WTC11 (cell line): ENCODE measurements around the gene ZER1. TPM values are rescaled to one million over a fixed set of nuclear protein-coding genes. Genes with fewer than 3 reads are reported as not detected.

Experiments
- ATAC-seq: fragments of 200-7000 bp; cut with Tn5 transposase; 2 replicates; pipeline ENCODE4 v1.10.0; 2021; ENCODE audit warnings: mild to moderate bottlenecking, moderate library complexity
- CTCF ChIA-PET: fragments of 300-600 bp; sonication (Branson Sonifier 250); formaldehyde crosslinking; loops from one replicate; lab custom pipeline; 2021; ENCODE audit warnings: antibody characterized with exemption; lab: Charles Lee
- POLR2A ChIA-PET: fragments of 350-600 bp; sonication (Branson Sonifier 250); formaldehyde crosslinking; loops from one replicate; lab custom pipeline; 2021; ENCODE audit warnings: antibody characterized with exemption; lab: Charles Lee
- DNase-seq: peaks from one replicate; pipeline ENCODE4 v3.0.0; 2021; ENCODE audit warnings: low spot score
- H3K27ac Mint-ChIP-seq: 2 replicates; pipeline ENCODE4 v1.8.0; 2021; ENCODE audit warnings: mixed read lengths
- H3K27me3 Mint-ChIP-seq: 2 replicates; pipeline ENCODE4 v1.8.0; 2021; ENCODE audit warnings: low read depth, mild to moderate bottlenecking, moderate library complexity, mixed read lengths
- H3K36me3 Mint-ChIP-seq: 2 replicates; pipeline ENCODE4 v1.8.0; 2021; ENCODE audit warnings: mixed read lengths
- H3K4me1 Mint-ChIP-seq: 2 replicates; pipeline ENCODE4 v1.8.0; 2022; ENCODE audit warnings: mixed read lengths
- H3K4me3 Mint-ChIP-seq: 2 replicates; pipeline ENCODE4 v1.8.0; 2021; ENCODE audit warnings: mild to moderate bottlenecking, moderate library complexity, mixed read lengths
- H3K9me3 Mint-ChIP-seq: 2 replicates; pipeline ENCODE4 v1.8.0; 2021; ENCODE audit warnings: mixed read lengths
- ETV6 ChIP-seq: sonication (generic); formaldehyde crosslinking; IDR thresholded peaks from 2 replicates; pipeline ENCODE4 v1.8.1; 2022; ENCODE audit warnings: mild to moderate bottlenecking, missing genetic modification reagents
- FOXP1 ChIP-seq: sonication (generic); formaldehyde crosslinking; IDR thresholded peaks from 2 replicates; pipeline ENCODE4 v1.8.0; 2022; ENCODE audit warnings: missing genetic modification reagents, mild to moderate bottlenecking, moderate library complexity, borderline replicate concordance
- GABPB1 ChIP-seq: sonication (generic); formaldehyde crosslinking; IDR thresholded peaks from 2 replicates; pipeline ENCODE4 v1.8.1; 2023; ENCODE audit warnings: mild to moderate bottlenecking, missing genetic modification reagents
- GTF2I ChIP-seq: fragments of 250-450 bp; sonication (Bioruptor Pico); conservative IDR thresholded peaks from 2 replicates; pipeline ENCODE4 v1.4.0; 2021; ENCODE audit warnings: mild to moderate bottlenecking
- IRF1 ChIP-seq: sonication (generic); formaldehyde crosslinking; IDR thresholded peaks from 2 replicates; pipeline ENCODE4 v1.8.0; 2023; ENCODE audit warnings: missing genetic modification reagents
- IRF2 ChIP-seq: sonication (generic); formaldehyde crosslinking; IDR thresholded peaks from 2 replicates; pipeline ENCODE4 v1.8.0; 2022; ENCODE audit warnings: low read depth, missing genetic modification reagents, borderline replicate concordance
- KAT7 ChIP-seq: sonication (generic); formaldehyde crosslinking; IDR thresholded peaks from 2 replicates; pipeline ENCODE4 v1.8.1; 2023; ENCODE audit warnings: missing genetic modification reagents, mild to moderate bottlenecking, borderline replicate concordance
- MXD4 ChIP-seq: fragments of 250-450 bp; sonication (Bioruptor Pico); IDR thresholded peaks from 2 replicates; pipeline ENCODE4 v1.8.0; 2021; ENCODE audit warnings: mild to moderate bottlenecking, moderate library complexity, borderline replicate concordance
- NFE2L1 ChIP-seq: sonication (generic); formaldehyde crosslinking; IDR thresholded peaks from 2 replicates; pipeline ENCODE4 v1.8.1; 2023; ENCODE audit warnings: missing genetic modification reagents
- OVOL2 ChIP-seq: fragments of 250-450 bp; sonication (Bioruptor Pico); IDR thresholded peaks from 2 replicates; pipeline ENCODE4 v1.9.0; 2021; ENCODE audit warnings: mild to moderate bottlenecking, borderline replicate concordance
- SMAD3 ChIP-seq: sonication (generic); formaldehyde crosslinking; IDR thresholded peaks from 2 replicates; pipeline ENCODE4 v1.8.0; 2022; ENCODE audit warnings: missing genetic modification reagents, mild to moderate bottlenecking, borderline replicate concordance
- SOX15 ChIP-seq: fragments of 250-450 bp; sonication (Bioruptor Pico); IDR thresholded peaks from 2 replicates; pipeline ENCODE4 v1.9.0; 2021; ENCODE audit warnings: mild to moderate bottlenecking
- TCF7 ChIP-seq: sonication (generic); formaldehyde crosslinking; IDR thresholded peaks from 2 replicates; pipeline ENCODE4 v1.8.0; 2022; ENCODE audit warnings: mild to moderate bottlenecking, low read depth, missing genetic modification reagents, moderate library complexity
- TEAD4 ChIP-seq: sonication (generic); formaldehyde crosslinking; IDR thresholded peaks from 2 replicates; pipeline ENCODE4 v1.8.0; 2022; ENCODE audit warnings: mild to moderate bottlenecking, missing genetic modification reagents
- TP53 ChIP-seq: sonication (generic); formaldehyde crosslinking; IDR thresholded peaks from 2 replicates; pipeline ENCODE4 v1.8.1; 2023; ENCODE audit warnings: mild to moderate bottlenecking, missing genetic modification reagents
- USF2 ChIP-seq: sonication (generic); formaldehyde crosslinking; IDR thresholded peaks from 2 replicates; pipeline ENCODE4 v1.8.1; 2023; ENCODE audit warnings: mild to moderate bottlenecking, missing genetic modification reagents, moderate library complexity
- ZNF219 ChIP-seq: sonication (generic); formaldehyde crosslinking; IDR thresholded peaks from 2 replicates; pipeline ENCODE4 v1.8.0; 2023; ENCODE audit warnings: missing genetic modification reagents, mild to moderate bottlenecking, borderline replicate concordance
- ZNF281 ChIP-seq: sonication (generic); formaldehyde crosslinking; IDR thresholded peaks from 2 replicates; pipeline ENCODE4 v1.8.0; 2023; ENCODE audit warnings: mild to moderate bottlenecking, missing genetic modification reagents
- ZNF317 ChIP-seq: sonication (generic); formaldehyde crosslinking; IDR thresholded peaks from 2 replicates; pipeline ENCODE4 v1.8.1; 2023; ENCODE audit warnings: low read depth, mild to moderate bottlenecking, moderate library complexity, missing genetic modification reagents, borderline replicate concordance
- ZNF671 ChIP-seq: fragments of 250-450 bp; sonication (Bioruptor Pico); IDR thresholded peaks from 2 replicates; pipeline ENCODE4 v1.8.0; 2021; ENCODE audit warnings: mild to moderate bottlenecking
- total RNA-seq: library from RNA; stranded (reverse); gene quantifications from 3 replicates; pipeline ENCODE4 v1.2.3, GENCODE V29; 2021
- TF ChIP-seq, protein P1 (sequence below): sonication (generic); formaldehyde crosslinking; IDR thresholded peaks from 2 replicates; pipeline ENCODE4 v1.8.1; 2022; ENCODE audit warnings: mild to moderate bottlenecking, missing genetic modification reagents, moderate library complexity, borderline replicate concordance
- TF ChIP-seq, protein P2 (sequence below): sonication (generic); formaldehyde crosslinking; IDR thresholded peaks from 2 replicates; pipeline ENCODE4 v1.8.1; 2022; ENCODE audit warnings: low read depth, mild to moderate bottlenecking, moderate library complexity, missing genetic modification reagents, borderline replicate concordance
- TF ChIP-seq, protein P3 (sequence below): sonication (generic); formaldehyde crosslinking; conservative IDR thresholded peaks from 2 replicates; pipeline ENCODE4 v1.8.1; 2022; ENCODE audit warnings: mild to moderate bottlenecking, missing genetic modification reagents

ZER1 gene
- total RNA-seq, 1 experiment from 2014 or later: 23.8 TPM

GRCh38 chr9:128771745-128772519, at the start of gene ZER1 (continued):
- TF ChIP-seq USF2 (CRISPR knock-in tag): peak; percentile 71
- TF ChIP-seq IRF2: no peak
- no peak for TF ChIP-seq SOX15 (CRISPR knock-in tag)
- TF ChIP-seq TEAD4 (CRISPR knock-in tag): no peak
- TF ChIP-seq ETV6 (CRISPR knock-in tag): peak; percentile 74
- TF ChIP-seq IRF1 (CRISPR knock-in tag): peak; percentile 56; the same call in 1 of the 2 replicates
- TF ChIP-seq ZNF281: no peak
- TF ChIP-seq TP53 (CRISPR knock-in tag): no peak
- peak; percentile 87 for TF ChIP-seq GABPB1 (CRISPR knock-in tag)
- TF ChIP-seq GTF2I (CRISPR knock-in tag): 0 out of 2 replicates have a peak, but pooled peaks have one; percentile 5
- no peak for TF ChIP-seq ZNF671
- TF ChIP-seq ZNF317 (CRISPR knock-in tag): no peak
- no peak for TF ChIP-seq MXD4
- TF ChIP-seq KAT7 (CRISPR knock-in tag): peak; percentile 62; the same call in 1 of the 2 replicates
- TF ChIP-seq FOXP1 (CRISPR knock-in tag): peak; percentile 44; the same call in 1 of the 2 replicates
- TF ChIP-seq OVOL2: no peak
- no peak for TF ChIP-seq SMAD3
- TF ChIP-seq, protein P1, sequence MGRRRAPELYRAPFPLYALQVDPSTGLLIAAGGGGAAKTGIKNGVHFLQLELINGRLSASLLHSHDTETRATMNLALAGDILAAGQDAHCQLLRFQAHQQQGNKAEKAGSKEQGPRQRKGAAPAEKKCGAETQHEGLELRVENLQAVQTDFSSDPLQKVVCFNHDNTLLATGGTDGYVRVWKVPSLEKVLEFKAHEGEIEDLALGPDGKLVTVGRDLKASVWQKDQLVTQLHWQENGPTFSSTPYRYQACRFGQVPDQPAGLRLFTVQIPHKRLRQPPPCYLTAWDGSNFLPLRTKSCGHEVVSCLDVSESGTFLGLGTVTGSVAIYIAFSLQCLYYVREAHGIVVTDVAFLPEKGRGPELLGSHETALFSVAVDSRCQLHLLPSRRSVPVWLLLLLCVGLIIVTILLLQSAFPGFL: no peak
- TF ChIP-seq TCF7 (CRISPR knock-in tag): no peak; the same call in 1 of the 2 replicates

- CTCF ChIA-PET: interaction anchor here (1.2 to 3.3 kb wide), 5 partner anchors 9 to 96 kb away, joined by 3 to 40 read pairs (median 13); partner anchors contain the start of gene SPOUT1
- Mint-ChIP-seq H3K4me1 (peaks cover 3% of the 10 kb centered on the region), H3K36me3 (peaks cover 33% of the 10 kb centered on the region), H3K9me3 (no peaks in the 10 kb centered on the region), H3K4me3 (no peak overlapping the region), H3K27ac (no peak overlapping the region), H3K27me3 (no peaks in the 10 kb centered on the region)
- ATAC-seq: no peak
- no peak for DNase-seq
- POLR2A ChIA-PET: no interaction called here
- TF ChIP-seq, protein P2, sequence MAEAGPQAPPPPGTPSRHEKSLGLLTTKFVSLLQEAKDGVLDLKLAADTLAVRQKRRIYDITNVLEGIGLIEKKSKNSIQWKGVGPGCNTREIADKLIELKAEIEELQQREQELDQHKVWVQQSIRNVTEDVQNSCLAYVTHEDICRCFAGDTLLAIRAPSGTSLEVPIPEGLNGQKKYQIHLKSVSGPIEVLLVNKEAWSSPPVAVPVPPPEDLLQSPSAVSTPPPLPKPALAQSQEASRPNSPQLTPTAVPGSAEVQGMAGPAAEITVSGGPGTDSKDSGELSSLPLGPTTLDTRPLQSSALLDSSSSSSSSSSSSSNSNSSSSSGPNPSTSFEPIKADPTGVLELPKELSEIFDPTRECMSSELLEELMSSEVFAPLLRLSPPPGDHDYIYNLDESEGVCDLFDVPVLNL (CRISPR knock-in tag): no peak
- TF ChIP-seq, protein P3, sequence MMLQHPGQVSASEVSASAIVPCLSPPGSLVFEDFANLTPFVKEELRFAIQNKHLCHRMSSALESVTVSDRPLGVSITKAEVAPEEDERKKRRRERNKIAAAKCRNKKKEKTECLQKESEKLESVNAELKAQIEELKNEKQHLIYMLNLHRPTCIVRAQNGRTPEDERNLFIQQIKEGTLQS (CRISPR knock-in tag): no peak
- TF ChIP-seq ZNF281: no peak
- TF ChIP-seq ZNF219 (CRISPR knock-in tag): no peak
- no peak for TF ChIP-seq NFE2L1 (CRISPR knock-in tag)
These were observed 49.2 kb upstream of the ZER1 start for GRCh38 chr9:128820665-128821583.
